IPS DF 6.9 (cell line): ENCODE data around the gene CA10.

Experiments used
- DNase-seq: peaks from one replicate; pipeline ENCODE4 v3.0.0-alpha.2; 2013; ENCODE audit warnings: low read depth, low spot score
- H3K27ac ChIP-seq: one replicate; pipeline ENCODE4 v1.5.1; 2013; ENCODE audit warnings: low read length, control low read depth
- H3K27me3 ChIP-seq: 2 replicates; pipeline ENCODE4 v1.6.1; 2013; ENCODE audit warnings: mild to moderate bottlenecking, low read length; ENCODE audit not compliant: control insufficient read depth, insufficient read depth
- H3K36me3 ChIP-seq: 2 replicates; pipeline ENCODE4 v1.6.1; 2013; ENCODE audit warnings: low read length; ENCODE audit not compliant: control insufficient read depth, insufficient read depth
- H3K4me1 ChIP-seq: 2 replicates; pipeline ENCODE4 v1.6.1; 2013; ENCODE audit warnings: low read length; ENCODE audit not compliant: control insufficient read depth, insufficient read depth
- H3K4me3 ChIP-seq: 2 replicates; pipeline ENCODE4 v1.5.1; 2013; ENCODE audit warnings: mild to moderate bottlenecking, low read length
- H3K9me3 ChIP-seq: 2 replicates; pipeline ENCODE4 v1.6.1; 2013; ENCODE audit warnings: low read length, inconsistent platforms; ENCODE audit not compliant: control insufficient read depth, insufficient read depth
- WGBS: extraction: QIAGEN DNeasy Blood & Tissue Kit; methylation state at CpG from one replicate; pipeline ENCODE4 v1.1.7; 2013; ENCODE audit warnings: mixed read lengths, missing lambda C conversion rate; ENCODE audit not compliant: insufficient read length, insufficient coverage; 5-methylcytosine and 5-hydroxymethylcytosine counted together

The CA10 gene

DNA sequence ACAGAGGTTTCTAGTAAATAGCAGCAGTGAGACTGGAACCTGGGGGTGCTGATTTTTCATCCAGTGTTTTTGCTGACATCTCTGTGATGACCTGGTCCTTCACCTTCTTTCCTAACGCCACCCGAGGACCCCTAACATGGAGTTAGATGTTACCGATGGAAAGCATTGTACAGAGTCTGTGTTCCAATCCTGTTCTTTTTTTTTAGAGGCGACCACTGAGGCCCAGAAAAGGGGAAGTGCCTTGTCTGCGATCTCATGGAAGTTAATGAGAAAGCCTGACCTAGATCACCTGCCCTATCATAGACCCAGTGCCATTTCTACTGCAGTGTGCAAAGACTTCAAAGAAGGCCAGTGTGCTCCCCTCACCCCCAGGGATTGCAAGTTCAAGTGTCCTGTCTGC lies 362.5 kb downstream of the CA10 start:
- no peak overlapping the region for H3K4me3 ChIP-seq
- no peak for DNase-seq
- H3K36me3 ChIP-seq, result no peaks in the 10 kb centered on the region
- no peaks in the 10 kb centered on the region for H3K9me3 ChIP-seq
- H3K27me3 ChIP-seq, result no peaks in the 10 kb centered on the region
- H3K27ac ChIP-seq, result no peak overlapping the region
- no CpG with 5 or more reads among the region's 5 CpGs for whole genome bisulfite sequencing
- no peaks in the 10 kb centered on the region for H3K4me1 ChIP-seq

DNA sequence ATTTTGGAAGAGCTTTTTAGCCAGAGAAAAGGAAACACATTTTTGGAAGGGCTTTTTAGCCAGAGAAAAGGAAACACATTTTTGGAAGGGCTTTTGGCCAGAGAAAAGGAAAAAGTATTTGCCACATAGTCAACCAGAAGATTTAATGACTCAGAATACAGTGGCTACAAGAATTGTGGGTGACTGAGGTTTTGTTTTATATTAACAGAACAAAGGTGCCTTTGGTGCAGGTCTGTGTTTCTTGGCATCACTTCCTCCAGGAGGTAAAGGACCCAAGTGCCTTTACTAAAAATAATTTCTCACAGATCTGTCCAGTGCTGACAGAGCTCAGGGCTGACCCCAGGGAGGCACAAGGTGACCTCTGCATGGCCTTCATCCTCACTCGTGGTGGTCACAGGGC lies 363.1 kb downstream of the CA10 start:
- Histone ChIP-seq H3K9me3 (no peaks in the 10 kb centered on the region), H3K36me3 (no peaks in the 10 kb centered on the region), H3K27ac (no peak overlapping the region), H3K4me1 (no peaks in the 10 kb centered on the region), H3K27me3 (no peaks in the 10 kb centered on the region), H3K4me3 (no peak overlapping the region)
- DNase-seq, result no peak
- no CpG with 5 or more reads among the region's 1 CpG for WGBS

DNA sequence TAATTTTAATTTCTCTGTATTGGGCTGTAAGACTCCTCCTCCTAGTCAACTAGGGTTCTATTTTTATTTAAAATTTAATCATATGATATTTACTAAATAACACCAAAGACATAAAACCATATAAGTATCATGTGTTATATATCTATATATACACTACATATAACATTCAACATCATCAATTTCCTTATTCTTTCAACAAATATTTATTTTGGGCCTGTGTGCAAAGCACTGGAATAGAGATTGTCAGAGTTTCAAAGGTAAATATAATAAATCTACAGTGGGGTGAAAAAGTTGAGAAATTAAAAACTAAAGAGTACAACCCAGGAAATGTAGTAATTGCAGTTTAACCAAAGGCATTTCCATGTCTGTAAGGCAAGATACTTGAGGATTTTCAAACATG lies 364.0 kb downstream of the CA10 start:
- no peaks in the 10 kb centered on the region for H3K9me3 ChIP-seq
- H3K27ac ChIP-seq, result no peak overlapping the region
- H3K27me3 ChIP-seq, result no peaks in the 10 kb centered on the region
- H3K36me3 ChIP-seq, result no peaks in the 10 kb centered on the region
- H3K4me3 ChIP-seq, result no peak overlapping the region
- H3K4me1 ChIP-seq, result no peaks in the 10 kb centered on the region
- DNase-seq, result no peak

DNA sequence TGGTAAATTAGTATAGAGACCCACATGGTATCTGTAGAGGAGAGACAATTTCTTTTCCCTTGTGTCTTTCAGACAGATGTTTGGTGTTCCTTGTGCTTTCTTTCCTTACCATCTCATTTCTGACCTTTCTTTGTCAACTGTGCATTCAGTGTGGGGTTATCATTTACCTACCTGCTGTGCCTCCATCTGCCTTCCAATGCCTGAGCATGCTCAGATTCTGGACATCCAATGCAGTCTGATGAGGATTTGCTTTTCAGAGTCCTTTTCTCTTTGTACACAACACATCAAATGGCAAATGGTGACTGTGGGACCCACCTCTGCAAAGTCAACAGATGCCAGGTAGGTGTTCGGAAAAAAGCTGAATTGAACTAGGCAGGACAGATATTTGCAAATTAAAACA lies 364.8 kb downstream of the CA10 start:
- DNase-seq, result no peak
- WGBS, result no CpG with 5 or more reads among the region's 1 CpG
- Histone ChIP-seq H3K27ac (no peak overlapping the region), H3K4me1 (no peaks in the 10 kb centered on the region), H3K27me3 (no peaks in the 10 kb centered on the region), H3K36me3 (no peaks in the 10 kb centered on the region), H3K4me3 (no peak overlapping the region), H3K9me3 (no peaks in the 10 kb centered on the region)

DNA sequence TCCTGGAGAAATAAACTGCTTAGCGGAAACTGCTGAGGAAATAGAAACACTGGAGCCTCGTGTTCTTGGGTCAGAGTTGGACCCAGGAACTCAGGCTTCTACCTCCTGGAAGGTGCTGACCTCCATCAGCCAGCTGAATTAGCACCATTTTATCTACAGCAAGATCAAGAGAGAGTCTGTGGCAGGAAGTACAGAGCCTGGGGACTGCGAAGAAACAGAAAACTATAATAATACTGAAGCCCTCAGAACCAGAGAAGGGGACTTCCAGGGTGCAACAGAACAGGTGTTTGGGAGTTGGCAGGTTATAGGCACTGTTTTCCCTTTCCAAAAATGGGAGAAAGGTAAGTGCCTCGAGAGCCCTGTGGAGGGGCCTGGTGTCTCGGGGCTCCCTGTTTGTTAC lies 379.7 kb downstream of the CA10 start:
- no peak for DNase-seq
- Histone ChIP-seq H3K4me3 (no peak overlapping the region), H3K36me3 (no peaks in the 10 kb centered on the region), H3K4me1 (no peaks in the 10 kb centered on the region), H3K27ac (no peak overlapping the region), H3K27me3 (no peaks in the 10 kb centered on the region), H3K9me3 (no peaks in the 10 kb centered on the region)
- no CpG with 5 or more reads among the region's 5 CpGs for WGBS

DNA sequence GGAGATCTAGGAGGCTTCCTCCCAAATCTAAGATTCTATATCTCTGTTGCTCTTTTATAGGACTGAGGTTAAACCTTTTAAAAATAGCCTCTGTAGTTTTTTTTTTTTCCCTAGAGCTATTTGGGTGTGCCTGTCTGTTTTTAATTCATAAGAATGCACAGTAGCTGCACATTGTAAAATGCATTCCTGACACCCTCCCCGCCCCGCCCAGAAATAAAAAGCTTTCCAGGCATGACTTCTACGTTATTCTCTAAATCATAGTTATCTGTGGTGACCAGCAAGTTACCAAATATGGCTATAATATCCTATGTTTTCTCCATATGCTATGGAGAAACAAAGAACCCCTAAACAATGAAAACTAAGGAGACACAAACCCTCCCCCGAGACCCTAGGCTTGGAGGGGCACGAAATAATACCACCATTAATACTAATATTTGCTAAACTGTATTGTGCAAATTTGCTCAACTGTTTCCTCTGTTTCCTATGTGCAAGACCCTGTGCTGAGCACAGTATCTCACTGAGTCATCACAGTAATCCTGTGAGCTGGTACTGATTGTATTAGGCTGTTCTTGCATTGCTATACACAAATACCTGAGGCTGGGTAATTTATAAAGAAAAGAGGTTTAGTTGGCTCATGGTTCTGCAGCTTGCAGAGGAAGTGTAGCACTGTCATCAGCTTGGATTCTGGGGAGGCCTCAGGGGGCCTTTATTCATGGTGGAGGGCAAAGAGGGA lies 388.3 kb downstream of the CA10 start:
- H3K27ac ChIP-seq, result no peak overlapping the region
- H3K4me3 ChIP-seq, result no peak overlapping the region
- H3K36me3 ChIP-seq, result no peaks in the 10 kb centered on the region
- H3K27me3 ChIP-seq, result no peaks in the 10 kb centered on the region
- no peaks in the 10 kb centered on the region for H3K9me3 ChIP-seq
- WGBS, result no CpG with 5 or more reads among the region's 5 CpGs
- no peaks in the 10 kb centered on the region; the same call in 1 of the 2 replicates for H3K4me1 ChIP-seq
- DNase-seq, result no peak

DNA sequence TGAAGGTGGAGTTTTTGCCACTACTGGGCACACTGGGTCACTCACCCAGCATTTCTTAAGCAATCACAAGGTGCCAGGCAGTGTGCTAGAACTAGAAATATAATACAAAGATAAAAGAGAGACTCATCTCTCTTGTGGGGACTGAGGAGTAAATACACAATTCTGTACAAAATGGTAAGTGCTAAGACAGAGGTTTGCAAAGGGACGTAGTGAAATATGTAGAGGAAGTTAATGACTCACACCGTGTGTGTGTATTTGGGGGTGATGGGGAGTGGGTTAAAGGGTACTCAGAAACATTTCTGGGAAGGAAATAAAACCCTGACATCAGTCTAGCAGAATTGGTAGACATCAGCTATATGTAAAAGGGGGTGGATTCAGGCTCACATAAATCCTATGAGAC lies 389.3 kb downstream of the CA10 start:
- Histone ChIP-seq H3K4me1 (no peaks in the 10 kb centered on the region; the same call in 1 of the 2 replicates), H3K27me3 (no peaks in the 10 kb centered on the region), H3K4me3 (no peak overlapping the region), H3K9me3 (no peaks in the 10 kb centered on the region), H3K36me3 (no peaks in the 10 kb centered on the region), H3K27ac (no peak overlapping the region)
- DNase-seq, result no peak
- no CpG with 5 or more reads among the region's 2 CpGs for WGBS

DNA sequence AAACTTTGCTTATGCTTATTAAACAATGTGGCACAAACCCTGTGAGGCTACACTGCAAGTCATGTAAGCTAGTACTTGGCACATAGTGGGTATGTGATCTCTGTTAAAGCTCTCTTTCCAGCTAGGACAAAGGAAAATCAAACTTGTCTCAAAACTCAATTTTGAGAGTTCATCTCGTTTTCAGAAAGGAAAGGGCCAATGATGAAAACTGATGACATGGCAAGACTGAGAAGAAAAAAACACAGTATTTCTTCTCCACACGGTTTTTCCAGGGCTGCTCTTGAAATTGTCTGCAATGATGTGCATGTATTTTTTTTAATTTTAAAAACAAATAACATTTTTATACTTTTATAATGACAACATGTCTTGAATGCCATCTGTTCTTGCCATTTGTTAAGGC lies 389.8 kb downstream of the CA10 start:
- Histone ChIP-seq H3K4me1 (no peaks in the 10 kb centered on the region; the same call in 1 of the 2 replicates), H3K27ac (no peak overlapping the region), H3K9me3 (no peaks in the 10 kb centered on the region), H3K4me3 (no peak overlapping the region), H3K27me3 (no peaks in the 10 kb centered on the region), H3K36me3 (no peaks in the 10 kb centered on the region)
- no peak for DNase-seq
- WGBS, result no CpG with 5 or more reads among the region's 2 CpGs

DNA sequence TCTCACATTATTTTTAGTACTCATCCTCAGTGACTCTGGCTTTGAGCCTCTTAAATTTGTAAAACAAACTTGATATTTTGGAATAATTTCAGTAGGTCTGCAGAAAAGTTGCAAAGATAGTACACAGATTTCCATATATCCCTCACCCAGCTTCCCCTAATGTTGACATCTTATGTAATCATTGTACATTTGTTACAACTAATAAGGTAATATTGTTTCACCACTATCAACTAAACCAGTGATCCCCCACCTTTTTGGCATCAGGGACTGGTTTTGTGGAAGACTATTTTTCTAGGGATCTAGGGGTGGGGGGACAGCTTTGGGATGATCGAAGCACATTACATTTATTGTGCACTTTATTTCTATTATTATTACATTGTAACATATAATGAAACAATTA lies 391.2 kb downstream of the CA10 start:
- no CpG with 5 or more reads among the region's 1 CpG for WGBS
- no peak for DNase-seq
- Histone ChIP-seq H3K36me3 (no peaks in the 10 kb centered on the region), H3K27ac (no peak overlapping the region), H3K4me3 (no peak overlapping the region), H3K27me3 (no peaks in the 10 kb centered on the region), H3K9me3 (no peaks in the 10 kb centered on the region), H3K4me1 (no peaks in the 10 kb centered on the region; the same call in 1 of the 2 replicates)

DNA sequence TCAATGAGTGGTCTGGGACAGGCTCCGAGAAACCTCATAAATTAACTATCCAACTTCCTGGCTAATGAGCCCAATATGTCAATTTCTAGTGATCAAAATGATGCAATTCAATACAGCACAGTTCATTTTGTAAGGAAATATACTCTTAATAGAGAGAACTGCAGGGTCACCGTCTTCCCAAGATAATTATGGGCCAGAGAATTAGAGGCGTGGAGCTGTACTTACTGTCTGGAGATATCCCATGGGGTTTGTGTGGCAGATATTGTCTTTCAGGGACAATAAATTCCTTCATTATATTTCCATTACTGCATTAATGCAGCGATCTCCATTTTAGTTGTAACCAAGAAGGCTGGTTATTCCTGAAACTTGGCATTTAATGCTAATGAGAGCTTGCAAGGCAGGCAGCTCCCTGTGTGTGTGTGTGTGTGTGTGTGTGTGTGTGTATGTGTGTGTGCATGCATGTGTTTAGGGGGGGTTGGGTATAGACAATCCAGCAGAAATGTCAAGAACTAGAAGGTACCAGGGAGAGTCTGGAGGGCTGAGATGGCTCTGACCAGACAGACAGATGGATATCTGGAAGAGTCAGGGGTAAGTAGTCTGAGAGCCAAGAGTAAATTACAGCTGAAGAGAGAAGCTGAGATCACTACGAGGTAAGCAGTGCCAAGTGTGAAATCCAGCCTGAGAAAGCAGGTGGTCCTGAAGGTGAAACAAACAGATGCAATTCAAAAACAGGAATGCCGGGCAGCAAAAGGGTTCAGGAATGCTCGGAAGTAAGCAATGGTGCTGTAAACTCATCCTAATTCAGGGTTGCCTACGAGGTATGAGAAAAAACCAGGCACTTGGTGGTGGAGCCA lies 393.0 kb downstream of the CA10 start:
- Histone ChIP-seq H3K36me3 (no peaks in the 10 kb centered on the region), H3K27me3 (no peaks in the 10 kb centered on the region), H3K9me3 (no peaks in the 10 kb centered on the region), H3K4me3 (no peak overlapping the region), H3K4me1 (no peaks in the 10 kb centered on the region; the same call in 1 of the 2 replicates), H3K27ac (no peak overlapping the region)
- DNase-seq, result no peak
- no CpG with 5 or more reads among the region's 8 CpGs for WGBS
